SW 1271 (cell line): ENCODE results near the gene CNGB1.
"Not testable (repeated sequence)": the region's sequence is repeated elsewhere in the genome, so short reads cannot be mapped to it uniquely, and the experiment has no call there.

Experiments
- DNase-seq, 2 experiments: peaks; one replicate each; lab custom pipeline; 2025; lab: John Stamatoyannopoulos, UW

CNGB1 gene

GRCh38 chr16:57858635-57859034 lies 112.3 kb downstream of the CNGB1 start:
- no peak for DNase-seq

- not testable (repeated sequence) for DNase-seq
These were observed 112.9 kb downstream of the CNGB1 start for GRCh38 chr16:57857991-57858390.

- DNase-seq = no peak
These were observed 115.7 kb downstream of the CNGB1 start for GRCh38 chr16:57855188-57855587.

- no peak for DNase-seq
These were observed 118.7 kb downstream of the CNGB1 start for GRCh38 chr16:57852189-57852588.

GRCh38 chr16:57848181-57848580 lies 122.7 kb downstream of the CNGB1 start:
- DNase-seq = no peak

- DNase-seq = not testable (repeated sequence)
These were observed 124.0 kb downstream of the CNGB1 start for GRCh38 chr16:57846931-57847330.

GRCh38 chr16:57846078-57846697 lies 124.7 kb downstream of the CNGB1 start:
- no peak for DNase-seq

GRCh38 chr16:57845115-57845514 lies 125.8 kb downstream of the CNGB1 start:
- DNase-seq = no peak

GRCh38 chr16:57844416-57845030 lies 126.4 kb downstream of the CNGB1 start:
- DNase-seq = no peak

- no peak for DNase-seq
These were observed 127.5 kb downstream of the CNGB1 start for GRCh38 chr16:57843400-57843799.

- DNase-seq = no peak
These were observed 128.3 kb downstream of the CNGB1 start for GRCh38 chr16:57842601-57843000.

GRCh38 chr16:57840833-57841232 lies 130.1 kb downstream of the CNGB1 start:
- no peak for DNase-seq

GRCh38 chr16:57838161-57838560 lies 132.8 kb downstream of the CNGB1 start:
- no peak for DNase-seq

- DNase-seq = no peak
These were observed 133.4 kb downstream of the CNGB1 start for GRCh38 chr16:57837305-57838125.

- not testable (repeated sequence) for DNase-seq
These were observed 135.5 kb downstream of the CNGB1 start for GRCh38 chr16:57835439-57835838.

GRCh38 chr16:57834936-57835335 lies 136.0 kb downstream of the CNGB1 start:
- DNase-seq = no peak
